ENCODE results near the gene HAUS2. TPM values are rescaled to one million over a fixed set of nuclear protein-coding genes. Genes with fewer than 3 reads are reported as not detected.

HAUS2 gene
- total RNA-seq, 1 donor from 2014 or later, result 24.4 TPM

GRCh38 chr15:42605796-42606195 lies 57.2 kb downstream of the HAUS2 start:
- Histone ChIP-seq H3K9me3 (ENCODE audit: insufficient read depth, low read depth, low read length) (no peaks in the 10 kb centered on the region), H3K4me1 (ENCODE audit: insufficient read depth, low read length) (peaks cover 6% of the 10 kb centered on the region), H3K36me3 (ENCODE audit: insufficient read depth, low read length) (no peaks in the 10 kb centered on the region), H3K9ac (ENCODE audit: low read length) (no peak overlapping the region), H4K20me1 (ENCODE audit: insufficient read depth, low read length) (no peaks in the 10 kb centered on the region), H3K27ac (ENCODE audit: low read depth, low read length) (no peak overlapping the region), H3K27me3 (ENCODE audit: insufficient read depth, low read length) (no peaks in the 10 kb centered on the region), H3K79me2 (ENCODE audit: insufficient read depth, low read length) (no peaks in the 10 kb centered on the region), H2AFZ (ENCODE audit: low read depth, low read length) (no peak overlapping the region), H3K4me3 (ENCODE audit: insufficient read depth, low read depth, low read length) (no peak overlapping the region), H3K4me2 (ENCODE audit: low read length) (no peak overlapping the region)
- Mint-ChIP-seq H3K4me1 (ENCODE audit: low read depth, unreplicated experiment) (peaks cover 13% of the 10 kb centered on the region), H3K9me3 (ENCODE audit: unreplicated experiment) (peaks cover 3% of the 10 kb centered on the region), H3K4me3 (ENCODE audit: unreplicated experiment) (no peak overlapping the region), H3K27me3 (ENCODE audit: low read depth, unreplicated experiment) (no peaks in the 10 kb centered on the region), H3K27ac (ENCODE audit: unreplicated experiment) (no peak overlapping the region), H3K36me3 (ENCODE audit: low read depth, unreplicated experiment) (peaks cover 13% of the 10 kb centered on the region)
- DNase-seq (ENCODE audit: low read depth), result no peak
- TF ChIP-seq CTCF (IDR thresholded peaks at IDR 0.05; ENCODE audit: insufficient read depth, low read depth, low read length) (no peak), EZH2 (IDR thresholded peaks at IDR 0.05; ENCODE audit: insufficient read depth, low read length) (no peak)
- peak; percentile 5 for FAIRE-seq

- H3K4me1 ChIP-seq (ENCODE audit: insufficient read depth, low read length), result peaks cover 6% of the 10 kb centered on the region
- H3K9me3 Mint-ChIP-seq (ENCODE audit: unreplicated experiment), result no peaks in the 10 kb centered on the region
- no peak overlapping the region for H3K4me3 ChIP-seq (ENCODE audit: insufficient read depth, low read depth, low read length)
- H3K27me3 ChIP-seq (ENCODE audit: insufficient read depth, low read length), result no peaks in the 10 kb centered on the region
- peaks cover 7% of the 10 kb centered on the region for H3K36me3 Mint-ChIP-seq (ENCODE audit: low read depth, unreplicated experiment)
- FAIRE-seq (no peak), DNase-seq (ENCODE audit: low read depth) (peak; percentile 69)
- no peaks in the 10 kb centered on the region for H3K79me2 ChIP-seq (ENCODE audit: insufficient read depth, low read length)
- no peak overlapping the region for H3K9ac ChIP-seq (ENCODE audit: low read length)
- no peak overlapping the region for H3K4me2 ChIP-seq (ENCODE audit: low read length)
- H3K27ac ChIP-seq (ENCODE audit: low read depth, low read length), result no peak overlapping the region
- H3K4me1 Mint-ChIP-seq (ENCODE audit: low read depth, unreplicated experiment), result peaks cover 13% of the 10 kb centered on the region
- H4K20me1 ChIP-seq (ENCODE audit: insufficient read depth, low read length), result no peaks in the 10 kb centered on the region
- no peak overlapping the region for H3K27ac Mint-ChIP-seq (ENCODE audit: unreplicated experiment)
- H3K4me3 Mint-ChIP-seq (ENCODE audit: unreplicated experiment), result no peak overlapping the region
- H3K27me3 Mint-ChIP-seq (ENCODE audit: low read depth, unreplicated experiment), result no peaks in the 10 kb centered on the region
- no peaks in the 10 kb centered on the region for H3K36me3 ChIP-seq (ENCODE audit: insufficient read depth, low read length)
- H2AFZ ChIP-seq (ENCODE audit: low read depth, low read length), result no peak overlapping the region
- no peaks in the 10 kb centered on the region for H3K9me3 ChIP-seq (ENCODE audit: insufficient read depth, low read depth, low read length)
- TF ChIP-seq CTCF (IDR thresholded peaks at IDR 0.05; ENCODE audit: insufficient read depth, low read depth, low read length), result no peak
- TF ChIP-seq EZH2 (IDR thresholded peaks at IDR 0.05; ENCODE audit: insufficient read depth, low read length), result no peak
Measured at GRCh38 chr15:42608110-42608531, 59.5 kb downstream of the HAUS2 start.

DNA sequence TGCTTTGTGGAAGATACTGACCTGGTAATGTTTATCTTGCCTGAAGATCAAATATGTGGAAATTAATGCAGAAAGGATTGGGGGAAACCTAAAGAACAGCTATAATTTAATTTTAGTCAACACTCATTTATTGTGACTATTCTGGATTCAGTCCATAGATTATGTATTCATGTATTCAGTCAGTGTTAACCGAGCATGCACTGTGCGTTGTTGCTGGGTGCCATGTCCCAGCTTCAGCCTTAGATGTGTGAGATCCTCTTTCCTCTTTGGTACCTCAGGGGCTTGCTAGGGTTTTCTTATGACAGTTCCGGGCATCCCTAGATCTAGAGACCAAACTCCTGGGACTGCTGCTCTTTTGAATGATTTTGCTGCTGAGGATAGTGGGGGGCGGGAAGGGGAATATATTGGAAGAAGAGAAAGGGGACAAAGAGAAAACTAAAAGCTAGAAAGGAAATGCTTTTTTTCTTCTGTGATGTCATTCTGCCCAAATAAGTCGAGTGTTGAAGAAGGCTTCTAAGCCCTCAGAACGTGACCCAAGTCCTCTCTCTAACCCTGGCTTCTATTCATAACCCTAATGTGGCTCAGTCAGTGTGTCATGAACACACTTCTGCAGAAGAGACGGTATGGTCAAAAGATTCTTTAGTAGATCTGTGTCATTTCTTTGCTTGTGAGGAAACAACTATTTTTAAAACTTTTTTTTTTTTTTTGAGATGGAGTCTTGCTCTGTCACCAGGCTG lies 60.3 kb downstream of the HAUS2 start:
- Histone ChIP-seq H3K79me2 (ENCODE audit: insufficient read depth, low read length) (no peaks in the 10 kb centered on the region), H3K9me3 (ENCODE audit: insufficient read depth, low read depth, low read length) (no peaks in the 10 kb centered on the region), H3K4me1 (ENCODE audit: insufficient read depth, low read length) (peaks cover 6% of the 10 kb centered on the region), H3K27me3 (ENCODE audit: insufficient read depth, low read length) (no peaks in the 10 kb centered on the region), H2AFZ (ENCODE audit: low read depth, low read length) (no peak overlapping the region), H3K36me3 (ENCODE audit: insufficient read depth, low read length) (no peaks in the 10 kb centered on the region), H3K4me3 (ENCODE audit: insufficient read depth, low read depth, low read length) (no peak overlapping the region), H4K20me1 (ENCODE audit: insufficient read depth, low read length) (no peaks in the 10 kb centered on the region), H3K4me2 (ENCODE audit: low read length) (no peak overlapping the region), H3K9ac (ENCODE audit: low read length) (no peak overlapping the region), H3K27ac (ENCODE audit: low read depth, low read length) (no peak overlapping the region)
- H3K27me3 Mint-ChIP-seq (ENCODE audit: low read depth, unreplicated experiment), result no peaks in the 10 kb centered on the region
- DNase-seq (ENCODE audit: low read depth) (no peak), FAIRE-seq (no peak)
- TF ChIP-seq EZH2 (IDR thresholded peaks at IDR 0.05; ENCODE audit: insufficient read depth, low read length) (no peak), CTCF (IDR thresholded peaks at IDR 0.05; ENCODE audit: insufficient read depth, low read depth, low read length) (no peak)
- no peak overlapping the region for H3K27ac Mint-ChIP-seq (ENCODE audit: unreplicated experiment)
- H3K4me1 Mint-ChIP-seq (ENCODE audit: low read depth, unreplicated experiment), result peaks cover 13% of the 10 kb centered on the region
- H3K36me3 Mint-ChIP-seq (ENCODE audit: low read depth, unreplicated experiment), result peaks cover 3% of the 10 kb centered on the region
- no peak overlapping the region for H3K4me3 Mint-ChIP-seq (ENCODE audit: unreplicated experiment)
- no peaks in the 10 kb centered on the region for H3K9me3 Mint-ChIP-seq (ENCODE audit: unreplicated experiment)
